Progenitor cell of endocrine pancreas (in vitro differentiated cells): ENCODE data around the gene SPEG. TPM values are rescaled to one million over a fixed set of nuclear protein-coding genes. Genes with fewer than 3 reads are reported as not detected.
A peak's percentile ranks its signal among the peaks of the same experiment; 100 is the strongest.

Experiments used
- DNase-seq: peaks from one replicate; pipeline ENCODE4 v3.0.0; 2021; ENCODE audit warnings: low spot score; ENCODE audit not compliant: unreplicated experiment
- H3K27ac Mint-ChIP-seq: 2 replicates; pipeline ENCODE4 v1.8.0; 2021; ENCODE audit warnings: mild to moderate bottlenecking, moderate library complexity, mixed read lengths
- H3K27me3 Mint-ChIP-seq: 2 replicates; pipeline ENCODE4 v1.8.0; 2021; ENCODE audit warnings: mixed read lengths
- H3K36me3 Mint-ChIP-seq: 2 replicates; pipeline ENCODE4 v1.8.0; 2022; ENCODE audit warnings: mixed read lengths; ENCODE audit not compliant: insufficient read depth
- H3K4me1 Mint-ChIP-seq: 2 replicates; pipeline ENCODE4 v1.8.0; 2021; ENCODE audit warnings: low read depth, mixed read lengths
- H3K4me3 Mint-ChIP-seq: 2 replicates; pipeline ENCODE4 v1.8.0; 2021; ENCODE audit warnings: low read depth, mild to moderate bottlenecking, moderate library complexity, mixed read lengths
- H3K9me3 Mint-ChIP-seq: 2 replicates; pipeline ENCODE4 v1.8.0; 2021; ENCODE audit warnings: low read depth, mixed read lengths
- total RNA-seq: library from RNA; stranded (reverse); gene quantifications from 2 replicates; pipeline ENCODE4 v1.2.1, GENCODE V29; 2021
- TF ChIP-seq, protein P1 (sequence below): fragments of 200-600 bp; sonication (generic); IDR thresholded peaks from one replicate; pipeline ENCODE4 v1.5.0; 2021; ENCODE audit warnings: antibody characterized with exemption, mild to moderate bottlenecking; ENCODE audit not compliant: unreplicated experiment

SPEG gene
- total RNA-seq, 1 donor from 2014 or later: 15.1 TPM

DNA sequence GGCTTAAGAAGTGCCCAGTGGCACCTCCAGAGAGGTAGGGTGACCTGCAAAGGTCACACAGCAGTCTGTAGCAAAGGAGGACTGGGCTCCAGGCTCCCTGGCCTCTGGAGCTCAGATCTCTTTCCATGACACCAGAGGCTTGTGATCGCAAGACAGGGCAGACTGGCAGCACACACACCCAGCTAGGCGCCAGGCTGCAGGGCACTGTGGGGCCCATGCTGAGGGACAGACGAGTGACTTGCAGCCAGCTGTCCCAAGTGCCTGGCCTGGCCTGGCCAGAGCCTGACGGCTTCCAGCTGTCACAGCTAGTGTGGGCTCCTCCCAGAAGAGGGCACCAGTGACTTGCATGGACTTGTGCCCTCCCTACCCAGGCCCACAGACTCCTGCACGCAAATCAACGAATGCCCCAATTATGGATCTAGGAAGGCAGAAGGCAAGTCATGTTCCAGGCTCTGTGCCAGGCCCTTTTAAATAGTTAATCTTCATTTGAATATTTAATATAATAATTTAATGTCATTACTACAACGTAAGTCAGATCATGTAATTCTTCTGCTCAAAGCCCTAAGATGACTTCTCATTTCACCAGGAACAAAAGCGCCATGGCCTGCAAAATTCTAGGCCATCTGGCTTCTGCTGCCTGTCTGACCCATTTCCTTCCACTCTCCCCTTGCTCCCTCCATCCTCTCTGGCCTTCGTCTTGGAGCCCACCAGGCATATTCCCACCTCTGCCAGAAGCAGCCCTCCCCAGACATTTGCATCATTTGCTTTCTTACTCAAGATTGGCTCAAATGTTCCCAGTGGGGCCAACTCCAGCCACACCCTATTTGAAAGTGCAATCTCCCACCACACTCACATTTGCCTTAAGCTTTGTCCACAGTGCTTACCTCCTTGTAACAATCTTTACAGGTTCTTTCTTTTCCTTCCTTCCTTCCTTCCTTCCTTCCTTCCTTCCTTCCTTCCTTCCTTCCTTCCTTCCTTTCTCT, 3.7 kb upstream of the SPEG start:
- DNase-seq: no peak
- H3K4me1 Mint-ChIP-seq: no peaks in the 10 kb centered on the region
- H3K36me3 Mint-ChIP-seq: no peaks in the 10 kb centered on the region
- no peaks in the 10 kb centered on the region for H3K9me3 Mint-ChIP-seq
- H3K27ac Mint-ChIP-seq: no peak overlapping the region
- TF ChIP-seq, protein P1, sequence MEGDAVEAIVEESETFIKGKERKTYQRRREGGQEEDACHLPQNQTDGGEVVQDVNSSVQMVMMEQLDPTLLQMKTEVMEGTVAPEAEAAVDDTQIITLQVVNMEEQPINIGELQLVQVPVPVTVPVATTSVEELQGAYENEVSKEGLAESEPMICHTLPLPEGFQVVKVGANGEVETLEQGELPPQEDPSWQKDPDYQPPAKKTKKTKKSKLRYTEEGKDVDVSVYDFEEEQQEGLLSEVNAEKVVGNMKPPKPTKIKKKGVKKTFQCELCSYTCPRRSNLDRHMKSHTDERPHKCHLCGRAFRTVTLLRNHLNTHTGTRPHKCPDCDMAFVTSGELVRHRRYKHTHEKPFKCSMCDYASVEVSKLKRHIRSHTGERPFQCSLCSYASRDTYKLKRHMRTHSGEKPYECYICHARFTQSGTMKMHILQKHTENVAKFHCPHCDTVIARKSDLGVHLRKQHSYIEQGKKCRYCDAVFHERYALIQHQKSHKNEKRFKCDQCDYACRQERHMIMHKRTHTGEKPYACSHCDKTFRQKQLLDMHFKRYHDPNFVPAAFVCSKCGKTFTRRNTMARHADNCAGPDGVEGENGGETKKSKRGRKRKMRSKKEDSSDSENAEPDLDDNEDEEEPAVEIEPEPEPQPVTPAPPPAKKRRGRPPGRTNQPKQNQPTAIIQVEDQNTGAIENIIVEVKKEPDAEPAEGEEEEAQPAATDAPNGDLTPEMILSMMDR: peak; percentile 11
- H3K27me3 Mint-ChIP-seq: peaks cover 59% of the 10 kb centered on the region
- no peak overlapping the region for H3K4me3 Mint-ChIP-seq

DNA sequence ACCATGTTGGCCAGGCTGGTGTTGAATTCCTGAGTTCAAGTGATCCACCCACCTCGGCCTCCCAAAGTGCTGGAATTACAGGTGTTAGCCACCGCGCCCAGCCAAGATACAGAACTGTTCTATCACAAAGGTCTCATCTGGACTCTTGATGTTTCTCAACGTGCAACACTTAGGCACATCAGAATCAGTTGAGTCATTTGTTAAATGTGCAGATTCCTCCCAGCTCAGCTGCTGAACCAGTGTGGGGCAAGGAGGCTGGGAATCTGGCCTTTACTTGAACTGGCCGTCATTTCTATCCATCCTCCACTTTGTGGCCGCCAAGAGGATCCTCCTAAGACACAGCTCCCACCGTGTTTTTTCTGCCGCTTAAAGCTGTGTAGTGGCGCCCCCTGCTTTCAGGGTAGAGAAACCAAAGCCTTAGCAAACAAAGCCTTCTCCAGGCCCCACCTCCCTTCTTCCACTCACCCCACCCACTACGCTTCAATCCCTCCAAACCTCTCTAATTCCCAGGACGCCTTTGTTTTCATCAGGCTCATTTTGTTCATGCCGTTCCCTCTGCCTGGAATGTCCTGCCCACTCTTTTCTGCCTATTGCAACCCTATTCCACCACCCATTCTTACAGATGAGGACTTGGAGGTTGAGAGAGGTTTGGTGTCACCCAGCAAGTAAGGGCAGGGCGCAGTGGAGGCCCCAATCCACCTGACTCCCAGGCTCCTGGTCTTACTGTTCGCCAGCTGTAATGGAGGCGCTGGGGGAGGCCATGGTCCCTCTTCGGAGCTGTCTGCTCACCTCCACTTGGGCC, 776 bp upstream of the SPEG start:
- Mint-ChIP-seq H3K36me3 (no peaks in the 10 kb centered on the region), H3K4me3 (peak overlapping the region; percentile 47), H3K4me1 (no peaks in the 10 kb centered on the region), H3K27me3 (peaks cover 43% of the 10 kb centered on the region), H3K9me3 (no peaks in the 10 kb centered on the region), H3K27ac (no peak overlapping the region)
- no peak for DNase-seq
- TF ChIP-seq, protein P1: peak; percentile 37

DNA sequence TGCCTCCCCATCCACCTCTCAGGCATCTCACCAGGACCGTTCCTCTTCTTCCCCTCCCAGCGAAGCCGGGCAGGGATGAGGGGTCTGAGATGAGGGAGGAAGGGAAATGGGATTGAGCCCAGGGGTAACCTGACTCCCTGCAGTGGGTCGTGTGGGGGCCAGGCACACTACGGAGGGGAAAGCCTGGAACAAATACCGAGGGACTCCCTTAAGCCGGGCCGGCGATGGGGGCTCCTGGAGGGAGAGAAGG, 250 bp upstream of the SPEG start:
- Mint-ChIP-seq H3K9me3 (no peaks in the 10 kb centered on the region), H3K4me1 (no peaks in the 10 kb centered on the region), H3K36me3 (no peaks in the 10 kb centered on the region), H3K4me3 (peak overlapping the region; percentile 47), H3K27me3 (peaks cover 38% of the 10 kb centered on the region), H3K27ac (no peak overlapping the region)
- TF ChIP-seq, protein P1: no peak
- DNase-seq: no peak

DNA sequence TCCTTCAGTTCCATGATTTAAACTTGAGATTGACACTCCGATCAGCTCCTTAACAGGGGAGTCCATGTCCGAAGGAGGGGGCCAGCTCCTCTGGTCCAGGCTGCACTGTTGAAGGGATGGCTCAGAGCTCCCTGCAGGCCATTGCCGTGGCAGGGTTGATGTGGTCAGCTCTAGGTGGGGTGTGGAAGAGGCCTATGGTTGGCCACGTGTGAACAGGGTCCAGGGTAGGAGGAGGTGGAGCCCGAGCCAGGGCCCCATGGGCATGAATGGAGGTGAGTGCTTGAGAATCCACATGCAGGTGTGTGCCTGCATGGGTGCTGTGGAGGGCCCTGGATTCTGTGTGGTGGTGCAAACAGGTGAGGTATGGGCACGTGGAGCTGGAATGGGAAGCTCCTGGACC, 1.1 kb downstream of the SPEG start:
- Mint-ChIP-seq H3K27me3 (peaks cover 40% of the 10 kb centered on the region), H3K36me3 (no peaks in the 10 kb centered on the region), H3K9me3 (no peaks in the 10 kb centered on the region), H3K27ac (peak overlapping the region; percentile 38), H3K4me1 (no peaks in the 10 kb centered on the region), H3K4me3 (peak overlapping the region; percentile 25)
- TF ChIP-seq, protein P1: no peak
- no peak for DNase-seq

DNA sequence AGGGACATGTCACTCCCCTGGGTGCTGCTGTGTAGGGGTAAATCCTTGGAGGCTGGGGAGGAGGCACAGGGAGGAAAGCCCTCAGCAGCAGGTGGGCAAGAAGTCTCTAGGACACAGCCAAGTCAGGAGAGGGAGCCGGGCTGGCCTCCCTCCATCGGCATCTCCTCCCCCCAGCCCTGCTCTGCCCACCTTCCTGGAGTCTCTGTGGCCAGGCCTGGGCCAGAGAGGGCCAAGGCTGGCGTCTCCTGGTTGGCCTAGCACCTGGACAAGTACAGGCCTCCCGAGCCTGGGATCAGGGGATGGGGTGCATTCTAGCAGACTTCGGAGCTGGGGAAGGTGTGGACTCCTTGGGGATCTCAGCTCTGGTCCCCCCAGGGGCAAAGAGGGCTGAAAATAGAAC, 1.8 kb downstream of the SPEG start:
- DNase-seq: no peak
- Mint-ChIP-seq H3K27ac (no peak overlapping the region), H3K27me3 (peaks cover 44% of the 10 kb centered on the region), H3K4me1 (peaks cover 7% of the 10 kb centered on the region), H3K4me3 (no peak overlapping the region), H3K36me3 (no peaks in the 10 kb centered on the region), H3K9me3 (no peaks in the 10 kb centered on the region)
- TF ChIP-seq, protein P1: no peak
